Fibroblast of skin of abdomen (primary cell): Measurements from ENCODE around the gene APOL5.
"Not testable (repeated sequence)": the region's sequence is repeated elsewhere in the genome, so short reads cannot be mapped to it uniquely, and the experiment has no call there.

Source experiments
- DNase-seq: peaks from one replicate; pipeline ENCODE4 v3.0.0-alpha.2; 2013

Gene APOL5

DNA sequence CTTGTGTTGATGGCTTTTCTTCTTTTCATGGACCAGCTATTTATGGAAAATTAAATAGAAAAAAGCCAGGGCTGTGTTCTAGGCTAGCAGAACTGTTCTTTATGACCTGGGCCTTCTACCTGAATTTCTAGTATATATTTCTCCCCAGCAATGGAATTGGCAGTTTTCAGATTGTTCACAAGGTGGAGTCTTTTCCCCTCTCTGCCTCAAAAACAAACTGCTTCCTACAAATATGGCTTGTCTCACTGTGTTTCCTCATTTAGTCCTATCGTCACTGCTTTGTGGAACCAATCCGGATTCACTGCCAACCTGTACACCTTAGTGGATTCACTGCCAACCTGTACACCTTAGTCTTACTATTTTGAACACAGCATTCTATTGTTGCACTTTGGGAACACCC, 5.0 kb upstream of the APOL5 start:
- DNase-seq = no peak

DNA sequence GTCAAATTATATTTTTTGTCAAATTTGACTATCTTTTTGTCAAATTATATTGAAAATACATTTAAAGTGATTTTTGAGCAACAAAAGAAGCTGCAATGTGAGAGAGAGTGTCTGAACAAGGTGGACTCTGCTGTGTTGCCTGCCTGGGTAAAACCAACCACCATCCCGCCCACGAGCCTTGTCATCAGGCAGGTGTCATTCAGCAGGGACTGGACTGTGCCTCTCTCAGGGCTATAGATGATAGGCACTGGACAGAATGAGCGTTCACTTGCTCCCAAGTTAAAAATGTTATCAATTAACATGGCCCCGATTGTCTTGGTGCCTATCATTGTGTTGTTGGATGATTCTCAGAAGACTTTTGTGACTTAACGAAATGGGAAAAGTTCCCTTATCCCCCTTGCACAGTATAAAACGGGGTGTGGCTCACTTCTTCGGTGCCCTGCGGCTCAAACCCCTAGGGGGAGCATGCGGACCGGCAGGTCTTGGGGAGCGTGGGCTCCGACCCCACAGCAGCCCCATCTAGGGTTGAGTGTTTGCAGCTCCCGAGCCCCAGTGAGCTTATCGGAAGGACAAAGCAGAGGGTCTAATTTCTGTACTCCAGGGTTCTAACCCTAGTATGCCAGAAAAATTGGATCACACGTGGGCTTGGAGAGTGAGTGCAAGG, 1.7 kb downstream of the APOL5 start:
- DNase-seq = no peak

- no peak for DNase-seq
Observed at GRCh38 chr22:35721960-35722359, 4.3 kb downstream of the APOL5 start.

DNA sequence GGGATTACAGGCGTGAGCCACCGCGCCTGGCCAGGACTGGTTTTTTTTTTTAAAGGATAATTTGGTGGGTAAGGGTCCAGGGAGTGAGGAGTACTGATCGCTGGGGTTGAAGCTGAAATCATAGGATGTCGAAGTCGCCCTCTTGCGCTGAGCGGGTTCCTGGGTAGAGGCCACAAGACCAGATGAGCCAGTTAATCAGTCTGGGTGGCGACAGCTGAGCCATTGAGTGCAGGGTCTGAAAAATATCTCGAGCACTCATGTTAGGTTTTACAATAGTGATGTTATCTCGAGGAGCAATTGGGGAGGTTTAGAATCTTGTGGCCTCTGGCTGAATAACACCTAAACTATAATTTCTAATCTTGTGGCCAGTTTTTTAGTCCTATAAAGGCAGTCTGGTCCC, 7.8 kb downstream of the APOL5 start:
- DNase-seq = peak; percentile 33

DNA sequence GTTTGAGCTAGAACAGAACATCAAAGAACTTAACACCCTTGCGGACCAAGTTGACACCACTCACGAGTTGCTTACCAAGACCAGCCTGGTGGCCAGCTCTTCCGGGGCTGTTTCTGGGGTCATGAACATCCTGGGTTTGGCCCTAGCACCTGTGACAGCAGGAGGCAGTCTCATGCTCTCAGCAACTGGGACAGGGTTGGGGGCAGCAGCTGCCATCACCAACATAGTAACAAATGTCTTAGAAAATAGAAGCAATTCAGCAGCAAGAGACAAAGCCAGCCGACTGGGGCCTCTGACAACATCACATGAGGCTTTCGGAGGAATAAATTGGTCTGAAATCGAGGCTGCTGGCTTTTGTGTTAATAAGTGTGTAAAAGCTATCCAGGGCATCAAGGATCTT, 8.7 kb downstream of the APOL5 start:
- DNase-seq = no peak

GRCh38 chr22:35726933-35727332, 9.3 kb downstream of the APOL5 start:
- DNase-seq = no peak

- DNase-seq = no peak
Observed at GRCh38 chr22:35727436-35727835, 9.8 kb downstream of the APOL5 start.

GRCh38 chr22:35728639-35729308, 11.1 kb downstream of the APOL5 start:
- DNase-seq = no peak

- DNase-seq = no peak
Observed at GRCh38 chr22:35729309-35729698, 11.6 kb downstream of the APOL5 start.

DNA sequence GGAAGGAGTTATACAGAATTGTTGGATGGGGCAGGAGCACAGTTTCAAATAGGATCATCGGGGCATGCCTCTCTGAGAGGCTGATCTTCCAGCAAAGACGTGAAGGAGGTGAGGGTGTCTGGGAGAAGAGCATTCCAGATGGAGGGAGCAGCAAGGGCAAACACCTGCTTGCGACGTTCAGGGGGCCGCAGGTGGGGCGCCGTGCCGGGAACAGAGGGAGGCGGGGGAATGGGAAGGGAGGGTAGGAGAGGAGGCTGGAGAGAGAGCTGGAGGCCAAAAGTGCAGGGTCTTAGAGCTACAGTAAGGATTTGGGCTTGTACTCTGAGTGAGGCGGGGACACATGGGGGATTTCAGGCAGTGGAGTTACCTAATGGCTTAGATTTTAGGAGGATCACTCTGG, 13.6 kb downstream of the APOL5 start:
- no peak for DNase-seq

- no peak for DNase-seq
Observed at GRCh38 chr22:35732116-35732515, 14.4 kb downstream of the APOL5 start.

DNA sequence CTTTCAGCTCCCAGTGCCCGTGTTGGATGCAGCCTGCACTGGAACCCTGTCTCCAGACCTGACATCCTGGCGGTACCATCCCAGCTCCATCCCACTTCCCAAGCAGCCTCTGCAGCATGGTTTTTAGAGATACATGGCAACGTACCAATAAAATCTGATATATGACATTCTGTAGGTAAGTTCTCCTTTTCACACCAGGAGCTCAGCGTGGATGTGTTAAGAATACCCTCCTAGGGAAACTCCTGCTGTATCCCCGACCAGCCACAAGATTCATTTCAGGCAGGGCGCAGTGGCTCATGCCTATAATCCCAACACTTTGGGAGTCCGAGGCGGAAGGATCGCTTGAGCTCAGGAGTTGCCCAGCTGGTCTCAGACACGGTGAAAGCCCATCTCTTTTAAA, 15.4 kb downstream of the APOL5 start:
- DNase-seq = no peak

- no peak for DNase-seq
Observed at GRCh38 chr22:35733791-35734516, 16.3 kb downstream of the APOL5 start.

DNA sequence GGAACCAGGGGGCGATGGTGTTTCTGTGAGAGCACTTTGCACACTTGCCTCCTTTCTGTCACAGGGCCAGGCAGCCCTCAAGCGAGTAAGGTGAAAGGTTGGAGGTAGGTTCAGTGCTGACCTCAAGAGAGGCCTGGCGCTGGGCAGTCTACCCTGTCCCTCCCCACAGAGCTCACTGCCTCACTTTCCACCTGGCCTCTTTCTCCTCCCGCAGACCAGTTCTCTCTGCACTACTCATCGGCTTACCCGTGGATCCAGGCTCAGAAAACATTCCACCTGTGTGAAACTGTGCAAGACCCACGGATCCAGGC, 16.8 kb downstream of the APOL5 start:
- DNase-seq = no peak

DNA sequence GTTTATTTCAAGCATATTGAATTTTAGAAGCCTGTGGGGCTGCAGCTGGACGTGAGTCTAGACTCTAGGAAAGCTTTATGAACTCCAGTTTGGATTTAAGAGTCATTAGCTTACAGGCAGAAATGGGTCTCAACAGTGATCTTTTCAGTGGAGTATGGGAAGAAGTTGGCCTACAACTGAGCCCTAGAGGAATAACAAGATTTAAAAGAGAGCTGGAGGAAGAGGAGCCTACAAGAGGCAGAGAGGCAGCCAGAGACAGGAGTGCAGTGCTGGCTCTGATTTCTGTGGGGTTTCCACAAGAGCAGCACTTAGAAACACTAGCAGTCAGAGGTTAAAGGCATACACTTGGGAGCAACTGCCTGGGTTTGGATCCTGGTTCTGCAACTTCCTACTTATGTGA, 17.9 kb downstream of the APOL5 start:
- no peak for DNase-seq

DNA sequence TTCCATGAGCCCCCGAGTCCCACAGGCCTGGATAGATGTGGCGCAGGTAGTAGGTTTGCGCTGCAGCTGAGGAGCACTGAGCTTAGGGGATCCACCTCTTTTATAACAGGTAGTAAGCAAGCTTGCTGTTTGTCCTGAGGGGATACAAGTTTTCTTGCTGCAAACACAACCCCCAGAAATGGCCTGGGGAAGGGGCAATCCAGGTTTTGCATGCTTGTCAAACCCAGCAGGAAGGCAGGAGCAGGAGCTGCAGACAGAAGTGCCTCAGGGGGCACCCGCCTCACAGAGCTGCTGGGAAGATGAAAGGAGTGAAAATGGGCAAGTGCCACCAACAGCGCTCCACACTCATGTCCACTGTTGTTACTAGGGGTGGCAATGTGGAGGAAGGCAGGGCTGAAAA, 18.5 kb downstream of the APOL5 start:
- DNase-seq = no peak

DNA sequence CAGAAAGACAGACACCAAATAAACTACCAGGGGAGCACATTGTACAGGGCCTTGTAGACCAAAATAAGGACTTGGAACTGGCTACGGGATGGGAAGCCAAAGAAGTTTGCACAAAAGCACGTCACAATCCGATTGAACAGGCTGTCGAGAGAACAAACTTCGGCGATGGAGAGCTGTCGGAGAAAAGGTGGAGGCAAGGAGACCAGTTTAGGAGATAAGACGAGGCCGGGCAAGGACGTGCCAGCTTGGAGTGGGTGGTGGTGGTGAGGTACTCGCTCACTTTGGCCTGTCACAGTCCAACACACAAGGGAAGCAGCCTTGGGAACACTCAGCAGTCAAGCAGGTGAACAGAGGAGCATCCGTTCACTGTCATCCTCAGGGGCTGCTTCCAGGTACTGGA, 19.0 kb downstream of the APOL5 start:
- no peak for DNase-seq

- not testable (repeated sequence) for DNase-seq
Observed at GRCh38 chr22:35737886-35738285, 20.2 kb downstream of the APOL5 start.

GRCh38 chr22:35739076-35739930, 21.6 kb downstream of the APOL5 start:
- DNase-seq = no peak

- DNase-seq = no peak
Observed at GRCh38 chr22:35739931-35740380, 22.3 kb downstream of the APOL5 start.

- no peak for DNase-seq
Observed at GRCh38 chr22:35740616-35741015, 22.9 kb downstream of the APOL5 start.

GRCh38 chr22:35742342-35743100, 24.8 kb downstream of the APOL5 start:
- DNase-seq = peak; percentile 82
